A673 (cell line): ENCODE data around the gene NCOA3. TPM values are rescaled to one million over a fixed set of nuclear protein-coding genes. Genes with fewer than 3 reads are reported as not detected.

Source experiments
- BruUV-seq: library from RNA; stranded (reverse); fragments of 400-500 nt; replicated peaks from 2 replicates; lab custom pipeline; 2021; lab: Mats Ljungman, UMichigan
- CTCF ChIA-PET: fragments of 300-600 bp; sonication (Branson Sonifier 250); formaldehyde crosslinking; loops from one replicate; lab custom pipeline; 2022; ENCODE audit warnings: antibody characterized with exemption; lab: Charles Lee
- POLR2A ChIA-PET: fragments of 300-600 bp; sonication (Branson Sonifier 250); formaldehyde crosslinking; loops from one replicate; lab custom pipeline; 2022; ENCODE audit warnings: antibody characterized with exemption; ENCODE audit not compliant: low non-redundant PET; lab: Charles Lee
- DNase-seq: peaks from one replicate; pipeline ENCODE4 v3.0.0-alpha.2; 2015; ENCODE audit warnings: low spot score
- H3K27ac ChIP-seq: fragments of 200-600 bp; sonication (generic); 2 replicates; pipeline ENCODE4 v1.5.1; 2016; ENCODE audit warnings: mixed run types, low read depth, mild to moderate bottlenecking, mixed read lengths, antibody characterized with exemption, low read length; ENCODE audit not compliant: poor library complexity, severe bottlenecking
- H3K27me3 ChIP-seq: fragments of 200-600 bp; sonication (generic); replicated peaks from 2 replicates; pipeline ENCODE4 v1.6.1; 2017; ENCODE audit warnings: mixed run types, low read depth, mild to moderate bottlenecking, mixed read lengths, antibody characterized with exemption, low read length; ENCODE audit not compliant: insufficient read depth, poor library complexity
- H3K36me3 ChIP-seq: fragments of 200-600 bp; sonication (generic); 2 replicates; pipeline ENCODE4 v1.6.1; 2016; ENCODE audit warnings: mixed run types, mild to moderate bottlenecking, mixed read lengths, antibody characterized with exemption, low read length; ENCODE audit not compliant: insufficient read depth, poor library complexity, severe bottlenecking
- H3K4me1 ChIP-seq: fragments of 200-600 bp; sonication (generic); 2 replicates; pipeline ENCODE4 v1.6.1; 2017; ENCODE audit warnings: mixed run types, mild to moderate bottlenecking, mixed read lengths, antibody characterized with exemption, low read length; ENCODE audit not compliant: insufficient read depth, poor library complexity, severe bottlenecking
- H3K4me3 ChIP-seq: fragments of 200-600 bp; sonication (generic); 2 replicates; pipeline ENCODE4 v1.5.1; 2016; ENCODE audit warnings: low read depth, mixed run types, mild to moderate bottlenecking, mixed read lengths, low read length; ENCODE audit not compliant: poor library complexity, severe bottlenecking
- H3K9me3 ChIP-seq: fragments of 200-600 bp; sonication (generic); 2 replicates; pipeline ENCODE4 v1.6.1; 2016; ENCODE audit warnings: mixed run types, low read depth, mild to moderate bottlenecking, mixed read lengths, antibody characterized with exemption, low read length; ENCODE audit not compliant: poor library complexity, severe bottlenecking
- EZH2 ChIP-seq: fragments of 200-600 bp; sonication (generic); IDR thresholded peaks from 2 replicates; pipeline ENCODE4 v1.6.1; 2017; ENCODE audit warnings: borderline replicate concordance, low read depth, mild to moderate bottlenecking, mixed read lengths, antibody characterized with exemption, low read length; ENCODE audit not compliant: poor library complexity, severe bottlenecking
- intact Hi-C: fragments of 100-400 bp; cut with micrococcal nuclease; formaldehyde crosslinking; loops from one replicate; pipeline ENCODE4 v1.10.0; 2022; ENCODE audit not compliant: unreplicated experiment
- total RNA-seq: library from RNA; stranded (reverse); gene quantifications from 2 replicates; pipeline ENCODE4 v1.2.3, GENCODE V29; 2021
- TF ChIP-seq, protein P1 (sequence below): fragments of 300-800, 200-600 bp; sonication (generic); conservative IDR thresholded peaks from 2 replicates; pipeline ENCODE4 v1.5.1; 2017; ENCODE audit warnings: low read depth, mild to moderate bottlenecking, antibody characterized with exemption, low read length, moderate library complexity, mixed read lengths

The NCOA3 gene
- total RNA-seq, 1 experiment from 2014 or later: 26.8 TPM

- H3K4me3 ChIP-seq: no peak overlapping the region
- H3K36me3 ChIP-seq: no peaks in the 10 kb centered on the region
- no peak for DNase-seq
- CTCF ChIA-PET: no interaction called here
- POLR2A ChIA-PET: no interaction called here
- no peaks in the 10 kb centered on the region for H3K4me1 ChIP-seq
- intact Hi-C loops: no loop called here
- H3K27ac ChIP-seq: no peak overlapping the region
- no peaks in the 10 kb centered on the region for H3K9me3 ChIP-seq
- no TSS peak for BruUV-seq
- H3K27me3 ChIP-seq: no peaks in the 10 kb centered on the region
- TF ChIP-seq, protein P1, sequence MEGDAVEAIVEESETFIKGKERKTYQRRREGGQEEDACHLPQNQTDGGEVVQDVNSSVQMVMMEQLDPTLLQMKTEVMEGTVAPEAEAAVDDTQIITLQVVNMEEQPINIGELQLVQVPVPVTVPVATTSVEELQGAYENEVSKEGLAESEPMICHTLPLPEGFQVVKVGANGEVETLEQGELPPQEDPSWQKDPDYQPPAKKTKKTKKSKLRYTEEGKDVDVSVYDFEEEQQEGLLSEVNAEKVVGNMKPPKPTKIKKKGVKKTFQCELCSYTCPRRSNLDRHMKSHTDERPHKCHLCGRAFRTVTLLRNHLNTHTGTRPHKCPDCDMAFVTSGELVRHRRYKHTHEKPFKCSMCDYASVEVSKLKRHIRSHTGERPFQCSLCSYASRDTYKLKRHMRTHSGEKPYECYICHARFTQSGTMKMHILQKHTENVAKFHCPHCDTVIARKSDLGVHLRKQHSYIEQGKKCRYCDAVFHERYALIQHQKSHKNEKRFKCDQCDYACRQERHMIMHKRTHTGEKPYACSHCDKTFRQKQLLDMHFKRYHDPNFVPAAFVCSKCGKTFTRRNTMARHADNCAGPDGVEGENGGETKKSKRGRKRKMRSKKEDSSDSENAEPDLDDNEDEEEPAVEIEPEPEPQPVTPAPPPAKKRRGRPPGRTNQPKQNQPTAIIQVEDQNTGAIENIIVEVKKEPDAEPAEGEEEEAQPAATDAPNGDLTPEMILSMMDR: no peak
- TF ChIP-seq EZH2: no peak
Measured at GRCh38 chr20:47682916-47683315, 181.2 kb downstream of the NCOA3 start.

DNA sequence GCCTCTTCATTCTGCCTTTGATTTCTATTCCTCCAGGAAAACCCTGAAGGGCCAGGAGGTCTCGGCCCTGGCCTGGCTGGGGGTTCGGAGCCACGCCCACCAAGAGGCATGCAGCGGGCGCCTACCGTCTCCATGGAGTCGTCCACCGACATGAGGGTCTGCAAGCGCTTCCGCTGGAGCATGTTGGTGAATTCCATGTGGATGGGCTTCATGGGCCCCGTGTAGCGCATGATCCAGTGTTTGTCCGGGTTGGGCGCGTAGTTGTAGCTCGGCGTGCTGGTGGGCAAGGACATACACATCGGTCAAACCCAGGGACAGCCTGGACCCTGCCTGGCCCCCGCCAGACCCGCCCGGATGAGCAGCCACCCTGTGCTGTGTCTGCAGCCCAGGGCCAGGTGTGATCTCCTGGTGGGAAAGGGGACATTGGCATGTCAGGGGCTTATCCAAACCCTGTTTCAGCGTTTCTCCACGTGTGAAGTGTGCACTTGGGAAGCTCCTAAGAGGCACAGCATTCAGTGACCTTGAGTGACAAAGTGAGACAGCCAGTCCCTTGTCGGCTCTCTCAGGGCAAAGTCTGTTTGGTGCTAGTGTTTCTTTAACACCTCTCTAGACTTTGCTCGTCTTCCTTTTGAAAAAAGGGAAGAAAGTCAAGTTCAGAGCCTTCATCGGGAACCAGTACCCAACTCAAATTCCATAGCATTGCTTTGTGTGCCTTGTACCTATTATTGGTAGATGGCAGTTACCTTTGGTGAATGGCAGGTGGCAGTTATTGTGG is 182.8 kb downstream of the NCOA3 start:
- intact Hi-C loops: no loop called here
- H3K4me3 ChIP-seq: no peak overlapping the region
- no peak overlapping the region for H3K27ac ChIP-seq
- no peaks in the 10 kb centered on the region for H3K27me3 ChIP-seq
- BruUV-seq: no TSS peak
- TF ChIP-seq, protein P1: no peak
- no peak for TF ChIP-seq EZH2
- DNase-seq: no peak
- POLR2A ChIA-PET: no interaction called here
- no peaks in the 10 kb centered on the region for H3K36me3 ChIP-seq
- no peaks in the 10 kb centered on the region for H3K9me3 ChIP-seq
- no peaks in the 10 kb centered on the region for H3K4me1 ChIP-seq
- CTCF ChIA-PET: no interaction called here

GRCh38 chr20:47686545-47686944 is 184.9 kb downstream of the NCOA3 start:
- intact Hi-C loops: no loop called here
- ChIA-PET POLR2A (no interaction called here), CTCF (no interaction called here)
- no peak for DNase-seq
- no peaks in the 10 kb centered on the region for H3K36me3 ChIP-seq
- H3K4me3 ChIP-seq: no peak overlapping the region
- H3K9me3 ChIP-seq: peaks cover 6% of the 10 kb centered on the region
- no peaks in the 10 kb centered on the region for H3K4me1 ChIP-seq
- TF ChIP-seq, protein P1: no peak
- TF ChIP-seq EZH2: no peak
- H3K27ac ChIP-seq: no peak overlapping the region
- no peaks in the 10 kb centered on the region for H3K27me3 ChIP-seq
- no TSS peak for BruUV-seq
